ENCODE data around the gene METTL9.

DNA sequence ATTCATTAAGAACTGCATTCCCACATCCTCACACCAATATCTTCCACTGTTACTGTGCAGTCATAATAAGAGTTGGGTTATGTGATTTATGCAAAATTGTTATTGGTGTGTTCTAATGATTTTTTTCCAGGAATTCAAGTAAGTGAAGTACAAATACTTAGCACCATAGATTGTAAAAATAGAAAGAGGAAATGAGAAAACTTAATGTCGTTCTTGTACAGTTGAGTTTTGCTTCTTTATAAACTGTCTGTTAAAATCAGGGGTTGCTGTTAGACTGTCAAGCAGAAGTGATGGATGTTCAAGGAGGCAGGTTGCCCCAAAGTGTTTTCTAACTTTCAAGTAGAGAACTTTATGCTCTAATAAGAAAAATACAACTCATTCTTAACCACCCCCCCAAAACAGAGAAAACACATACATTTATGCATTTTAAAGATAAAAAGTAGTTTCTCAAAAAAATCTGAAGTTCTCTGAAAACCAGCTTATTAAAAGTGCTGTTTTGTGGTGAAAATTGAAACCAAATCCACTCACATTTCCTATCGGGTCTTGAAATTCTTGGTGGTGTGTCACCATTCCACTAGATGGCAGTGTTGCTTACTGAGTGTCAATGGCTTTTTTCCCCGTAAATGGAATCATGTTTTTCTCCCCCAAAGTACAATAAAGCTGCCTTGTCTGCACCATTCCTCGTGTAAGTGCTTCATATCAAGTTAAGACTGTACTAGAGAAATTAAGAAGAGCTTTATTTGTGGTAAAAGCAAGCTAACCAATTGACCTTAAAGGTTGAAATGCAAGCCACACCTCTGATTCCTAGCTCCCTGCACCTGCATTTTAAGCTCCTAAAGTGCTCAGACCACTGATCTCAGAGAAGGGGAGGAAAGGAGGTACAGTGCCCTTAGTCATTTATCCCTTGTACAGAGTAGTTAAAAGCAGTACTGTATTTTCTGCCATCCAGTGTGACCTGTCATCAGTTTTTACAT, 57.7 kb downstream of the METTL9 start:
- TF ChIP-seq, protein P1, sequence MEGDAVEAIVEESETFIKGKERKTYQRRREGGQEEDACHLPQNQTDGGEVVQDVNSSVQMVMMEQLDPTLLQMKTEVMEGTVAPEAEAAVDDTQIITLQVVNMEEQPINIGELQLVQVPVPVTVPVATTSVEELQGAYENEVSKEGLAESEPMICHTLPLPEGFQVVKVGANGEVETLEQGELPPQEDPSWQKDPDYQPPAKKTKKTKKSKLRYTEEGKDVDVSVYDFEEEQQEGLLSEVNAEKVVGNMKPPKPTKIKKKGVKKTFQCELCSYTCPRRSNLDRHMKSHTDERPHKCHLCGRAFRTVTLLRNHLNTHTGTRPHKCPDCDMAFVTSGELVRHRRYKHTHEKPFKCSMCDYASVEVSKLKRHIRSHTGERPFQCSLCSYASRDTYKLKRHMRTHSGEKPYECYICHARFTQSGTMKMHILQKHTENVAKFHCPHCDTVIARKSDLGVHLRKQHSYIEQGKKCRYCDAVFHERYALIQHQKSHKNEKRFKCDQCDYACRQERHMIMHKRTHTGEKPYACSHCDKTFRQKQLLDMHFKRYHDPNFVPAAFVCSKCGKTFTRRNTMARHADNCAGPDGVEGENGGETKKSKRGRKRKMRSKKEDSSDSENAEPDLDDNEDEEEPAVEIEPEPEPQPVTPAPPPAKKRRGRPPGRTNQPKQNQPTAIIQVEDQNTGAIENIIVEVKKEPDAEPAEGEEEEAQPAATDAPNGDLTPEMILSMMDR (IDR thresholded peaks at IDR 0.05) = no peak
- no peak for TF ChIP-seq POLR2A (IDR thresholded peaks at IDR 0.05)
